Astrocyte (in vitro differentiated cells and primary cell): ENCODE measurements around the gene MED15.

ENCODE experiments used
- EZH2 ChIP-seq: IDR thresholded peaks from 2 replicates; pipeline ENCODE4 v1.6.1; 2012; ENCODE audit warnings: mild to moderate bottlenecking, low read length, inconsistent platforms; ENCODE audit not compliant: insufficient read depth
- TF ChIP-seq, protein P1 (sequence below): IDR thresholded peaks from 2 replicates; pipeline ENCODE4 v1.5.1; 2011; ENCODE audit warnings: low read depth, mild to moderate bottlenecking, inconsistent platforms, low read length, moderate library complexity; ENCODE audit not compliant: insufficient read depth

- TF ChIP-seq, protein P1, sequence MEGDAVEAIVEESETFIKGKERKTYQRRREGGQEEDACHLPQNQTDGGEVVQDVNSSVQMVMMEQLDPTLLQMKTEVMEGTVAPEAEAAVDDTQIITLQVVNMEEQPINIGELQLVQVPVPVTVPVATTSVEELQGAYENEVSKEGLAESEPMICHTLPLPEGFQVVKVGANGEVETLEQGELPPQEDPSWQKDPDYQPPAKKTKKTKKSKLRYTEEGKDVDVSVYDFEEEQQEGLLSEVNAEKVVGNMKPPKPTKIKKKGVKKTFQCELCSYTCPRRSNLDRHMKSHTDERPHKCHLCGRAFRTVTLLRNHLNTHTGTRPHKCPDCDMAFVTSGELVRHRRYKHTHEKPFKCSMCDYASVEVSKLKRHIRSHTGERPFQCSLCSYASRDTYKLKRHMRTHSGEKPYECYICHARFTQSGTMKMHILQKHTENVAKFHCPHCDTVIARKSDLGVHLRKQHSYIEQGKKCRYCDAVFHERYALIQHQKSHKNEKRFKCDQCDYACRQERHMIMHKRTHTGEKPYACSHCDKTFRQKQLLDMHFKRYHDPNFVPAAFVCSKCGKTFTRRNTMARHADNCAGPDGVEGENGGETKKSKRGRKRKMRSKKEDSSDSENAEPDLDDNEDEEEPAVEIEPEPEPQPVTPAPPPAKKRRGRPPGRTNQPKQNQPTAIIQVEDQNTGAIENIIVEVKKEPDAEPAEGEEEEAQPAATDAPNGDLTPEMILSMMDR: no peak
- TF ChIP-seq EZH2: no peak
Observed at GRCh38 chr22:20466659-20467379, 40.6 kb upstream of the MED15 start.
